ENCODE results near the gene STAG3. TPM values are rescaled to one million over a fixed set of nuclear protein-coding genes. Genes with fewer than 3 reads are reported as not detected.

The STAG3 gene
- total and polyA plus RNA-seq, 2 donors from 2014 or later = 3.4 to 3.7 TPM

DNA sequence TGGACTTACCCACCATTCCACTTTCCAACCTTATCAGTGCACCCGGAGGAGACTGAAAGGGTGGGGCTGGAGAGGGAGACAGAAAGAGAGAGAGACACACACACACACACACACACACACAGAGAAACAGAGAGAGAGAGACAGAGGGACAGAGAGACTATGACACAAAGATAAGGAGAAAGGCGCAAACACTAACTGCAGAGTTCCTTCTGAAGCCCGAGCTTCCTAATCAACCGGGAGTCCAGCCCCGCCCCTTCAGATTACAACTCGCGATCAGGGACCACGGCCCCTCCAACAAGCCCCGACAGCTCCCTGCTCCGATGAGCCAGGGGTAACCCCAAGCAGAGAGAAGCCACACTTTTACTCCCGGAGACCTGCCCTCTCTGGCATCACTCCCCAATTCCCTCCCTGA lies 9.8 kb upstream of the STAG3 start:
- DNase-seq (peak in 2 of 5 donors; percentile 55 to 61), FAIRE-seq (no peak)
- intact Hi-C loops (cut with DNase I) = no loop called here
- Histone ChIP-seq H3K9ac (ENCODE audit: low read length in 3 of 3) (peak overlapping the region; percentile 13 to 34 (median 17)), H3K4me3 (ENCODE audit: low read length in 3 of 3) (peak overlapping the region; percentile 42 to 57 (median 47)), H3K36me3 (ENCODE audit: control insufficient read depth in 2 of 3, insufficient read depth in 3 of 3, low read length in 3 of 3) (no peaks in the 10 kb centered on the region), H3K4me1 (ENCODE audit: control insufficient read depth in 2 of 3, insufficient read depth in 2 of 3, low read depth in 1 of 3, low read length in 3 of 3) (peaks cover 0 to 5% (median 3%) of the 10 kb centered on the region in 3 donors), H3K27me3 (ENCODE audit: control insufficient read depth, insufficient read depth, low read length) (no peaks in the 10 kb centered on the region), H3K9me3 (ENCODE audit: control insufficient read depth in 2 of 3, insufficient read depth in 1 of 3, low read length in 3 of 3) (no peaks in the 10 kb centered on the region), H3K27ac (ENCODE audit: low read depth in 2 of 2, low read length in 2 of 2) (no peak overlapping the region)
- TF ChIP-seq, protein P1, sequence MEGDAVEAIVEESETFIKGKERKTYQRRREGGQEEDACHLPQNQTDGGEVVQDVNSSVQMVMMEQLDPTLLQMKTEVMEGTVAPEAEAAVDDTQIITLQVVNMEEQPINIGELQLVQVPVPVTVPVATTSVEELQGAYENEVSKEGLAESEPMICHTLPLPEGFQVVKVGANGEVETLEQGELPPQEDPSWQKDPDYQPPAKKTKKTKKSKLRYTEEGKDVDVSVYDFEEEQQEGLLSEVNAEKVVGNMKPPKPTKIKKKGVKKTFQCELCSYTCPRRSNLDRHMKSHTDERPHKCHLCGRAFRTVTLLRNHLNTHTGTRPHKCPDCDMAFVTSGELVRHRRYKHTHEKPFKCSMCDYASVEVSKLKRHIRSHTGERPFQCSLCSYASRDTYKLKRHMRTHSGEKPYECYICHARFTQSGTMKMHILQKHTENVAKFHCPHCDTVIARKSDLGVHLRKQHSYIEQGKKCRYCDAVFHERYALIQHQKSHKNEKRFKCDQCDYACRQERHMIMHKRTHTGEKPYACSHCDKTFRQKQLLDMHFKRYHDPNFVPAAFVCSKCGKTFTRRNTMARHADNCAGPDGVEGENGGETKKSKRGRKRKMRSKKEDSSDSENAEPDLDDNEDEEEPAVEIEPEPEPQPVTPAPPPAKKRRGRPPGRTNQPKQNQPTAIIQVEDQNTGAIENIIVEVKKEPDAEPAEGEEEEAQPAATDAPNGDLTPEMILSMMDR (IDR thresholded peaks at IDR 0.05; ENCODE audit: borderline replicate concordance, extremely low read depth, insufficient read depth) = no peak

DNA sequence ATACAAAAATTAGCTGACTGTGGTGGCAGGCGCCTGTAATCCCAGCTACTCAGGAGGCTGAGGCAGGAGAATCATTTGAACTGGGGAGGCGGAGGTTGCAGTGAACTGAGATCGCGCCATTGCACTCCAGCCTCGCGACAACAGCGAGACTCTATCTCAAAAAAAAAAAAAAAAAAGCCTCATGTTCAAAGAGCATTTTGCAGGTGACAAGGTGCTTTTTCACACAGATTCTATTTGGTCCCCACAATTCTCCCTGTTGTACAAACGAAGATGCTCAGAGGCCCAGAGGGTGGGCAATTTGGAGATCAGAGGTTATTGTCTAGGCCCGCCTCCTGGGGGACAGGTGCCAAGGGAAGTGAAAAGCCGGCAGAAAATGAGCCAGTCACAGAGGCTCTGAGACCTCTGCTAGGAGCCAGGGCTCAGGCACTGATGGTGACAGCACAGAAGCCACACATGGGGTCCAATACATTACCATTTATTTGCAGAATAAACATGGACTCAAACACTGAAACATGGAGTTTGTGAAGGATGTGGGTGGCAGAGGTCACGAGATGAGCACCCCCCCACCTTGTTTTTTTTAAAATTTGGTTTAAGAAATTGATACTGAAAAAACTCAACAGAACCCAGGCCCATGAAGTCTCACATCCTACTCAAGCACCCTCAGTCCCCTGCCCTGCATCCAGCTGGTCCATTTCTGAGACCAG lies 8.4 kb upstream of the STAG3 start:
- H3K9me3 ChIP-seq (ENCODE audit: control insufficient read depth in 2 of 3, insufficient read depth in 1 of 3, low read length in 3 of 3) = no peaks in the 10 kb centered on the region
- H3K9ac ChIP-seq (ENCODE audit: low read length in 3 of 3) = no peak overlapping the region
- DNase-seq = peak in 1 of 5 donors; percentile 12
- H3K36me3 ChIP-seq (ENCODE audit: control insufficient read depth in 2 of 3, insufficient read depth in 3 of 3, low read length in 3 of 3) = no peaks in the 10 kb centered on the region
- intact Hi-C loops (cut with DNase I) = no loop called here
- TF ChIP-seq, protein P1 (IDR thresholded peaks at IDR 0.05; ENCODE audit: borderline replicate concordance, extremely low read depth, insufficient read depth) = no peak
- peaks cover 0 to 5% (median 3%) of the 10 kb centered on the region in 3 donors for H3K4me1 ChIP-seq (ENCODE audit: control insufficient read depth in 2 of 3, insufficient read depth in 2 of 3, low read depth in 1 of 3, low read length in 3 of 3)
- H3K4me3 ChIP-seq (ENCODE audit: low read length in 3 of 3) = no peak overlapping the region
- no peak for FAIRE-seq
- no peak overlapping the region for H3K27ac ChIP-seq (ENCODE audit: low read depth in 2 of 2, low read length in 2 of 2)
- H3K27me3 ChIP-seq (ENCODE audit: control insufficient read depth, insufficient read depth, low read length) = no peaks in the 10 kb centered on the region

DNA sequence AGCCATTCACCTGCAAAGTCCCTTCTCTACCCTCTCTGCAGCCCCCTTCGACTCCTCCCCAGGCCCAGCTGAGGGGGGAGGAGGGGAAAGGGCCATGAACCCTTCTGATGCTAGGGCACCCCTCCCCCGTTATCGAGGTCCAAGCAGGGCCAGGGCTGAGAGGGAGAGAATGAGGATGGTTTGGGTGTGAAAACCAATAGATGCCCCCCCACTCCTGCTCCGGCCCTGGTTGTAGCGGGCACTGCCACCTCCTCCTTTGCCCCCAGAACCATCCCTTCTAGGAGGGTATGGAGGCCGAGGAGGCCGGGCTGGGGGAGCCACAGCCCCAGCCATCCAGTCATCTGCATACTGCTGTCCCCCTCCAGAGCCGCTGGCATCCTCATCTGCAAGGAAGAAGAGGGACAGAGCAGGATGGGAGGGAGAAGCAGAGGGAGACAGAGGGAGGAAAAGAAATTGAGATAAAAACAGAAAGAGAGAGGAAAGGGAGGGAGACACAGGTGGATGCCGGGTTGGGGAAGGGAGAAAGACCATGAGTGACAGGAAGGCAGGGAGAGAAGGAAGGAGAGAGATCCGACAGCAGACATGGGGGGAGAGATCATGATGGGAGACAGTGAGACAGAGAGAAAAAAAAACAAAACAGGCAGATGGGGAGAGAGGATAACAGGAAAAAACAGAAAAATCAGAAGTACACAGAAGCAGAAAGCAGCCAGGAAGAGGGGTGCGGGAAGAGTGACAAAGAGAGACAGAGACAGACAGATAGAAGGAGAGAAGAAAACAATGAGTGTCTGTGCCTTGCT lies 7.4 kb upstream of the STAG3 start:
- TF ChIP-seq, protein P1 (IDR thresholded peaks at IDR 0.05; ENCODE audit: borderline replicate concordance, extremely low read depth, insufficient read depth) = no peak
- H3K4me1 ChIP-seq (ENCODE audit: control insufficient read depth in 2 of 3, insufficient read depth in 2 of 3, low read depth in 1 of 3, low read length in 3 of 3) = peaks cover 0 to 5% (median 3%) of the 10 kb centered on the region in 3 donors
- no peak overlapping the region for H3K4me3 ChIP-seq (ENCODE audit: low read length in 3 of 3)
- H3K9me3 ChIP-seq (ENCODE audit: control insufficient read depth in 2 of 3, insufficient read depth in 1 of 3, low read length in 3 of 3) = no peaks in the 10 kb centered on the region
- H3K36me3 ChIP-seq (ENCODE audit: control insufficient read depth in 2 of 3, insufficient read depth in 3 of 3, low read length in 3 of 3) = no peaks in the 10 kb centered on the region
- FAIRE-seq (no peak), DNase-seq (peak in 2 of 5 donors; percentile 55 to 60)
- no peak overlapping the region for H3K9ac ChIP-seq (ENCODE audit: low read length in 3 of 3)
- H3K27me3 ChIP-seq (ENCODE audit: control insufficient read depth, insufficient read depth, low read length) = no peaks in the 10 kb centered on the region
- intact Hi-C loops (cut with DNase I) = no loop called here
- H3K27ac ChIP-seq (ENCODE audit: low read depth in 2 of 2, low read length in 2 of 2) = no peak overlapping the region

All from kidney (tissue), 14 donors.